Stimulated activated CD8-positive, alpha-beta memory T cell treated with anti-CD3 and anti-CD28 coated beads, Interleukin-4, amount 100 ng/mL, for 1 hour (primary cell): ENCODE data around the gene NMT2.
A peak's percentile ranks its signal among the peaks of the same experiment; 100 is the strongest.

Experiments used
- DNase-seq, 2 donors: peaks; one replicate each; pipeline ENCODE4 v3.0.0-alpha.2; 2020; ENCODE audit warnings: low read depth in 2 of 2, low spot score in 1 of 2

NMT2 gene

GRCh38 chr10:15097011-15097812 lies 71.3 kb downstream of the NMT2 start, which contains the start of gene RPP38:
TSS of gene RPP38 (plus strand) at chr10:15097355. CDS start at chr10:15103315, 5,960 bp downstream.
- DNase-seq = peak; percentile 92 to 95

- DNase-seq = no peak
These were observed 71.9 kb downstream of the NMT2 start for GRCh38 chr10:15096661-15097010.

- no peak for DNase-seq
These were observed 75.6 kb downstream of the NMT2 start for GRCh38 chr10:15092855-15093408.

- DNase-seq = no peak
These were observed 77.1 kb downstream of the NMT2 start for GRCh38 chr10:15091418-15091817.

GRCh38 chr10:15088428-15089261 lies 79.8 kb downstream of the NMT2 start, which contains the start of gene ACBD7:
TSS of gene ACBD7 (minus strand) at chr10:15088776. CDS start at chr10:15088728, 48 bp downstream.
- DNase-seq = peak; percentile 44 to 61

- no peak for DNase-seq
These were observed 84.0 kb downstream of the NMT2 start for GRCh38 chr10:15084502-15084922.

GRCh38 chr10:15083674-15084501 lies 84.6 kb downstream of the NMT2 start:
- DNase-seq = no peak

GRCh38 chr10:15075421-15075820 lies 93.1 kb downstream of the NMT2 start:
- no peak for DNase-seq

GRCh38 chr10:15072358-15072757 lies 96.1 kb downstream of the NMT2 start:
- no peak for DNase-seq

GRCh38 chr10:15069230-15069629 lies 99.3 kb downstream of the NMT2 start:
- no peak for DNase-seq

GRCh38 chr10:15068802-15069201 lies 99.7 kb downstream of the NMT2 start:
- DNase-seq = no peak

GRCh38 chr10:15067154-15067553 lies 101.3 kb downstream of the NMT2 start:
- DNase-seq = no peak

GRCh38 chr10:15060638-15061037 lies 107.9 kb downstream of the NMT2 start:
- DNase-seq = no peak

- DNase-seq = no peak
These were observed 108.6 kb downstream of the NMT2 start for GRCh38 chr10:15059914-15060313.

- DNase-seq = no peak
These were observed 109.8 kb downstream of the NMT2 start for GRCh38 chr10:15058689-15059088.
